H1 (cell line): ENCODE results near the gene GALNT17. TPM values are rescaled to one million over a fixed set of nuclear protein-coding genes. Genes with fewer than 3 reads are reported as not detected.

Experiments used
- CTCF ChIA-PET: fragments of 300-600 bp; sonication (Branson Sonifier 250); formaldehyde crosslinking; loops from one replicate; lab custom pipeline; 2021; ENCODE audit not compliant: partially characterized antibody; lab: Charles Lee
- POLR2A ChIA-PET: fragments of 300-600 bp; sonication (Branson Sonifier 250); formaldehyde crosslinking; loops from one replicate; lab custom pipeline; 2021; ENCODE audit warnings: inconsistent platforms; ENCODE audit not compliant: partially characterized antibody; lab: Charles Lee
- DNase-seq, 2 experiments: peaks; one replicate each; pipeline versions ENCODE4 v3.0.0 to v3.0.0-alpha.2; 2010 to 2022; ENCODE audit warnings: low spot score in 2 of 2, low read depth in 1 of 2, mixed read lengths in 1 of 2
- FAIRE-seq: peaks from 2 replicates; lab custom pipeline; 2011; peaks lifted over from hg19 to GRCh38; lab: Jason Lieb, UNC
- H2AFZ ChIP-seq: 2 replicates; pipeline ENCODE4 v1.8.1; 2012; ENCODE audit warnings: low read length, inconsistent platforms
- H2AK5ac ChIP-seq: 2 replicates; pipeline ENCODE4 v1.6.1; 2013; ENCODE audit warnings: low read depth, low read length
- H2BK120ac ChIP-seq: replicated peaks from 2 replicates; pipeline ENCODE3; 2013; ENCODE audit warnings: low read depth, low read length, inconsistent platforms
- H2BK12ac ChIP-seq: 2 replicates; pipeline ENCODE4 v1.6.1; 2013; ENCODE audit warnings: low read depth, low read length
- H2BK15ac ChIP-seq: 2 replicates; pipeline ENCODE4 v1.6.1; 2013; ENCODE audit warnings: low read length
- H2BK20ac ChIP-seq: 2 replicates; pipeline ENCODE4 v1.6.1; 2013; ENCODE audit warnings: low read length
- H2BK5ac ChIP-seq: 2 replicates; pipeline ENCODE4 v1.6.1; 2013; ENCODE audit warnings: low read depth, low read length
- H3K14ac ChIP-seq: 2 replicates; pipeline ENCODE4 v1.6.1; 2013; ENCODE audit warnings: inconsistent platforms; ENCODE audit not compliant: insufficient read length
- H3K18ac ChIP-seq: 2 replicates; pipeline ENCODE4 v1.6.1; 2013; ENCODE audit warnings: low read length; ENCODE audit errors: extremely low read depth
- H3K23ac ChIP-seq: 2 replicates; pipeline ENCODE4 v1.6.1; 2013; ENCODE audit warnings: inconsistent platforms; ENCODE audit not compliant: insufficient read length
- H3K23me2 ChIP-seq: 2 replicates; pipeline ENCODE4 v1.6.1; 2013; ENCODE audit warnings: low read depth, low read length
- H3K27ac ChIP-seq: 2 replicates; pipeline ENCODE4 v1.6.1; 2011; ENCODE audit warnings: low read depth, low read length, inconsistent platforms
- H3K27me3 ChIP-seq, 4 experiments: replicated peaks in 1 of 4; 1 replicate in 1 of 4; 2 replicates in 3 of 4; pipeline versions ENCODE4 v1.6.1 to v1.8.1; 2011 to 2013; ENCODE audit warnings: low read length in 3 of 4, mild to moderate bottlenecking in 3 of 4, inconsistent platforms in 2 of 4, mixed read lengths in 2 of 4, moderate library complexity in 1 of 4; ENCODE audit not compliant: control insufficient read depth in 3 of 4, insufficient read depth in 3 of 4; ENCODE audit errors: extremely low read depth in 1 of 4
- H3K36me3 ChIP-seq, 4 experiments: 2 replicates each; pipeline versions ENCODE4 v1.6.1 to v1.8.1; 2011 to 2013; ENCODE audit warnings: mild to moderate bottlenecking in 4 of 4, low read length in 3 of 4, moderate library complexity in 2 of 4, control low read depth in 1 of 4, inconsistent platforms in 1 of 4; ENCODE audit not compliant: insufficient read depth in 4 of 4, control insufficient read depth in 2 of 4
- H3K4ac ChIP-seq: replicated peaks from 2 replicates; pipeline ENCODE3; 2013; ENCODE audit warnings: low read length, low read depth, mixed read lengths, inconsistent platforms; ENCODE audit not compliant: insufficient read length
- H3K4me1 ChIP-seq, 4 experiments: replicated peaks in 1 of 4; 1 replicate in 1 of 4; 2 replicates in 3 of 4; pipeline versions ENCODE4 v1.6.1 to v1.8.1; 2011 to 2013; ENCODE audit warnings: low read length in 3 of 4, inconsistent platforms in 2 of 4, mixed read lengths in 1 of 4; ENCODE audit not compliant: insufficient read depth in 4 of 4, control insufficient read depth in 3 of 4
- H3K4me2 ChIP-seq, 2 experiments: 2 replicates each; pipeline versions ENCODE4 v1.6.1 to v1.8.1; 2011 to 2013; ENCODE audit warnings: low read depth in 2 of 2, low read length in 2 of 2, control low read depth in 1 of 2, inconsistent platforms in 1 of 2, mild to moderate bottlenecking in 1 of 2; ENCODE audit not compliant: insufficient read depth in 1 of 2
- H3K4me3 ChIP-seq, 4 experiments: fragments of 200-600, 300-600 bp in 1 of 4; sonication (generic), shearing (Covaris generic), sonication (Bioruptor Twin) in 1 of 4; 2 replicates each; pipeline versions ENCODE4 v1.5.1 to v1.8.1; 2011 to 2016; ENCODE audit warnings: low read length in 4 of 4, low read depth in 3 of 4, control low read depth in 2 of 4, inconsistent platforms in 2 of 4, mild to moderate bottlenecking in 2 of 4, mixed read lengths in 1 of 4, moderate library complexity in 1 of 4; ENCODE audit not compliant: insufficient read depth in 2 of 4; ENCODE audit errors: extremely low read depth in 1 of 4
- H3K56ac ChIP-seq: replicated peaks from 2 replicates; pipeline ENCODE3; 2013; ENCODE audit warnings: low read depth, mild to moderate bottlenecking, mixed read lengths, low read length, inconsistent platforms; ENCODE audit not compliant: insufficient read length
- H3K79me1 ChIP-seq: 2 replicates; pipeline ENCODE4 v1.6.1; 2013; ENCODE audit warnings: low read depth, low read length, control low read depth
- H3K79me2 ChIP-seq, 2 experiments: 2 replicates each; pipeline versions ENCODE4 v1.6.1 to v1.8.1; 2012 to 2013; ENCODE audit warnings: low read length in 2 of 2, mild to moderate bottlenecking in 2 of 2, inconsistent platforms in 1 of 2; ENCODE audit not compliant: insufficient read depth in 2 of 2, control insufficient read depth in 1 of 2
- H3K9ac ChIP-seq, 4 experiments: replicated peaks in 1 of 4; 1 replicate in 1 of 4; 2 replicates in 3 of 4; pipeline versions ENCODE4 v1.6.1 to v1.8.1; 2011 to 2013; ENCODE audit warnings: low read depth in 3 of 4, low read length in 3 of 4, control low read depth in 2 of 4, mild to moderate bottlenecking in 2 of 4, moderate library complexity in 2 of 4, inconsistent platforms in 1 of 4; ENCODE audit errors: extremely low read depth in 1 of 4
- H3K9me3 ChIP-seq, 2 experiments: 2 replicates each; pipeline versions ENCODE4 v1.6.1 to v1.8.1; 2012 to 2013; ENCODE audit warnings: mild to moderate bottlenecking in 2 of 2, moderate library complexity in 2 of 2, control low read depth in 1 of 2, inconsistent platforms in 1 of 2, low read depth in 1 of 2, low read length in 1 of 2, mixed read lengths in 1 of 2; ENCODE audit not compliant: insufficient read depth in 2 of 2
- H4K20me1 ChIP-seq, 2 experiments: replicated peaks in 1 of 2; 2 replicates each; pipeline versions ENCODE3 to v1.8.1; 2011 to 2013; ENCODE audit warnings: inconsistent platforms in 2 of 2, low read length in 2 of 2, mild to moderate bottlenecking in 1 of 2; ENCODE audit not compliant: insufficient read depth in 2 of 2, control insufficient read depth in 1 of 2
- H4K5ac ChIP-seq: 2 replicates; pipeline ENCODE4 v1.6.1; 2013; ENCODE audit warnings: low read length, low read depth, mixed read lengths, inconsistent platforms; ENCODE audit not compliant: insufficient read length
- H4K8ac ChIP-seq: 2 replicates; pipeline ENCODE4 v1.8.0; 2013; ENCODE audit warnings: mild to moderate bottlenecking, moderate library complexity, low read length, inconsistent platforms; ENCODE audit not compliant: insufficient read depth; ENCODE audit errors: extremely low read depth
- H4K91ac ChIP-seq: replicated peaks from 2 replicates; pipeline ENCODE3; 2013; ENCODE audit warnings: low read length, mixed read lengths, inconsistent platforms; ENCODE audit not compliant: insufficient read length
- CTCF ChIP-seq, 3 experiments: IDR thresholded peaks; 1 replicate in 2 of 3; 2 replicates in 1 of 3; pipeline versions ENCODE4 v1.5.1 to v1.6.1; 2011; ENCODE audit warnings: low read length in 3 of 3, mild to moderate bottlenecking in 3 of 3, inconsistent platforms in 2 of 3, low read depth in 1 of 3, moderate library complexity in 1 of 3; ENCODE audit not compliant: insufficient read depth in 1 of 3; ENCODE audit errors: control extremely low read depth in 1 of 3
- SIRT6 ChIP-seq: IDR thresholded peaks from one replicate; pipeline ENCODE4 v1.7.1; 2012; ENCODE audit warnings: low read length, inconsistent platforms
- WGBS, 2 experiments: shearing (Covaris generic) in 1 of 2; methylation state at CpG; one replicate each; pipeline versions ENCODE4 v1.1.6 to v1.1.7; 2013 to 2015; ENCODE audit warnings: low lambda C conversion rate in 2 of 2, mixed read lengths in 2 of 2, inconsistent platforms in 1 of 2, low coverage in 1 of 2, missing lambda C conversion rate in 1 of 2; ENCODE audit not compliant: insufficient replicate concordance in 2 of 2, insufficient coverage in 1 of 2, insufficient read length in 1 of 2; ENCODE audit errors: extremely low coverage in 1 of 2, missing lambda C conversion rate in 1 of 2; 5-methylcytosine and 5-hydroxymethylcytosine counted together
- polyA plus RNA-seq, 7 experiments: library from polyadenylated mRNA; depleted of rRNA in 3 of 7; stranded (reverse) in 5 of 7; unstranded in 2 of 7; fragments of >200 nt in 5 of 7; fragments of 200-250 nt in 2 of 7; gene quantifications; 1 replicate in 5 of 7; 2 replicates in 1 of 7; 4 replicates in 1 of 7; pipeline versions ENCODE4 v1.2.1 to v1.2.3, GENCODE V29; 2011 to 2013; ENCODE audit warnings: missing spikeins in 2 of 7, mixed read lengths in 2 of 7
- total RNA-seq: library from RNA; stranded (reverse); fragmentation: NEBNext Ultra II Directional; extraction: Animal tissue kit (Norgen Biotek cat#: 25700); gene quantifications from 2 replicates; pipeline ENCODE4 v1.2.1, GENCODE V29; 2021

The GALNT17 gene
- total and polyA plus RNA-seq, 2 of the 8 experiments (the other 6 are each of a cell fraction or from before 2014, with no cell fraction given): 37.7 to 47.0 TPM

- Histone ChIP-seq H3K79me1 (peaks cover 8% of the 10 kb centered on the region), H3K23me2 (no peaks in the 10 kb centered on the region), H3K9ac (no peak overlapping the region), H2BK12ac (no peak overlapping the region), H3K4me2 (no peak overlapping the region), H2AFZ (no peak overlapping the region), H2AK5ac (no peak overlapping the region), H4K91ac (no peak overlapping the region), H3K4me3 (no peak overlapping the region), H3K9me3 (peaks cover 2 to 5% of the 10 kb centered on the region in 2 experiments; a peak in 1 of 4 replicates), H4K5ac (no peak overlapping the region), H4K8ac (no peak overlapping the region), H2BK120ac (no peak overlapping the region), H3K23ac (no peak overlapping the region), H4K20me1 (peaks cover 0 to 2% of the 10 kb centered on the region in 2 experiments), H3K36me3 (no peaks in the 10 kb centered on the region; a peak in 1 of 8 replicates), H3K79me2 (peaks cover 4 to 95% of the 10 kb centered on the region in 2 experiments), H2BK5ac (no peak overlapping the region), H3K14ac (no peak overlapping the region), H3K27ac (no peak overlapping the region), H2BK20ac (no peak overlapping the region), H3K27me3 (no peaks in the 10 kb centered on the region), H3K56ac (no peak overlapping the region), H3K4me1 (no peaks in the 10 kb centered on the region), H3K18ac (no peak overlapping the region), H2BK15ac (no peak overlapping the region), H3K4ac (no peak overlapping the region)
- TF ChIP-seq CTCF (IDR thresholded peaks at IDR 0.05; ENCODE audit: control extremely low read depth in 1 of 3, insufficient read depth in 1 of 3, low read depth in 1 of 3, low read length in 3 of 3) (peak in 1 of 3 experiments; percentile 19; a peak in 1 of 4 replicates), SIRT6 (no peak)
- POLR2A ChIA-PET: no interaction called here
- DNase-seq: no peak
- FAIRE-seq: no peak
- CTCF ChIA-PET: interaction anchor here (0.7 kb wide), 1 partner anchor 612 kb away, joined by 3 read pairs; no protein-coding TSS in a partner anchor
- 80% methylated on average over 5 of the region's 5 CpGs; no CpG with 5 or more reads in 1 of the 2 experiments for WGBS, 2 experiments
Observed at GRCh38 chr7:71220210-71220695, 88.3 kb downstream of the GALNT17 start.
